ENCODE measurements around the gene CREBRF.

The CREBRF gene

GRCh38 chr5:173188280-173188679 is 132.1 kb downstream of the CREBRF start:
- Histone ChIP-seq H3K4me2 (ENCODE audit: insufficient read depth, low read length) (no peak overlapping the region), H3K27ac (ENCODE audit: low read length) (no peak overlapping the region), H3K36me3 (ENCODE audit: insufficient read depth, low read length) (no peaks in the 10 kb centered on the region), H3K4me3 (ENCODE audit: low read depth in 1 of 2, low read length in 2 of 2) (no peak overlapping the region), H4K20me1 (ENCODE audit: insufficient read depth, low read length) (no peaks in the 10 kb centered on the region; the same call in 1 of the 2 replicates), H2AFZ (ENCODE audit: low read depth, low read length) (no peak overlapping the region), H3K4me1 (ENCODE audit: insufficient read depth, low read length) (no peaks in the 10 kb centered on the region), H3K9me3 (ENCODE audit: insufficient read depth, low read length, severe bottlenecking) (no peaks in the 10 kb centered on the region), H3K27me3 (ENCODE audit: insufficient read depth, low read length, poor library complexity) (no peaks in the 10 kb centered on the region), H3K79me2 (ENCODE audit: insufficient read depth, low read length) (no peaks in the 10 kb centered on the region), H3K9ac (ENCODE audit: low read depth, low read length) (no peak overlapping the region)
- ATAC-seq (ENCODE audit: insufficient read depth, low read depth), result no peak
- TF ChIP-seq EZH2 (IDR thresholded peaks at IDR 0.05; ENCODE audit: borderline replicate concordance, low read depth, low read length, severe bottlenecking) (no peak), CTCF (IDR thresholded peaks at IDR 0.05; ENCODE audit: borderline replicate concordance, extremely low read depth, low read length, poor library complexity, severe bottlenecking) (no peak)
- DNase-seq, result no peak
